K562 (cell line): ENCODE data around the gene TPX2. TPM values are rescaled to one million over a fixed set of nuclear protein-coding genes. Genes with fewer than 3 reads are reported as not detected.

Source experiments
- BACH1 ChIP-seq: fragments of 200-800 bp; sonication (Bioruptor generic); IDR thresholded peaks from 2 replicates; pipeline ENCODE4 v1.6.1; 2016; ENCODE audit warnings: missing genetic modification characterization, missing compliant biosample characterization
- CBFB ChIP-seq: sonication (generic); formaldehyde crosslinking; IDR thresholded peaks from 2 replicates; pipeline ENCODE4 v1.4.0; 2020; ENCODE audit warnings: mild to moderate bottlenecking, missing genetic modification reagents
- CBX2 ChIP-seq: fragments of 200-600 bp; sonication (generic); IDR thresholded peaks from one replicate; pipeline ENCODE4 v1.6.1; 2012; ENCODE audit warnings: mild to moderate bottlenecking, low read length, inconsistent platforms; ENCODE audit not compliant: insufficient read depth, poor library complexity, severe bottlenecking
- CCNT2 ChIP-seq: IDR thresholded peaks from 2 replicates; pipeline ENCODE4 v1.6.1; 2011; ENCODE audit warnings: borderline replicate concordance, low read depth, mild to moderate bottlenecking, moderate library complexity, mixed read lengths, low read length; ENCODE audit not compliant: insufficient read length; ENCODE audit errors: extremely low read depth
- HOXB6 ChIP-seq: fragments of 250-450 bp; sonication (Bioruptor Pico); IDR thresholded peaks from 2 replicates; pipeline ENCODE4 v1.5.1; 2022; ENCODE audit warnings: mild to moderate bottlenecking, borderline replicate concordance
- KLF16 ChIP-seq: IDR thresholded peaks from 2 replicates; pipeline ENCODE4 v1.6.1; 2016; ENCODE audit warnings: antibody characterized with exemption
- MCM5 ChIP-seq: fragments of 450-650 bp; IDR thresholded peaks from 2 replicates; pipeline ENCODE4 v1.6.1; 2016; ENCODE audit warnings: low read depth
- NONO ChIP-seq, 2 experiments: fragments of 200-400 bp in 1 of 2; fragments of 450-650 bp in 1 of 2; formaldehyde crosslinking in 1 of 2; IDR thresholded peaks; 2 replicates each; pipeline ENCODE4 v1.6.1; 2017; ENCODE audit warnings: low read depth in 2 of 2, mild to moderate bottlenecking in 2 of 2, moderate library complexity in 2 of 2, low read length in 1 of 2
- THRAP3 ChIP-seq: fragments of 450-650 bp; IDR thresholded peaks from 2 replicates; pipeline ENCODE4 v1.6.1; 2016; ENCODE audit warnings: mild to moderate bottlenecking, inconsistent platforms, borderline replicate concordance
- XRCC3 ChIP-seq: fragments of 450-650 bp; IDR thresholded peaks from 2 replicates; pipeline ENCODE4 v1.6.1; 2017; ENCODE audit warnings: mild to moderate bottlenecking, moderate library complexity
- ZFP30 ChIP-seq: fragments of 250-450 bp; sonication (Bioruptor Pico); IDR thresholded peaks from 2 replicates; pipeline ENCODE4 v1.8.0; 2022; ENCODE audit warnings: moderate library complexity, mild to moderate bottlenecking, inconsistent platforms, borderline replicate concordance
- ZNF239 ChIP-seq: fragments of 250-450 bp; sonication (Bioruptor Pico); IDR thresholded peaks from 2 replicates; pipeline ENCODE4 v1.4.0; 2020; ENCODE audit warnings: mild to moderate bottlenecking
- ZNF583 ChIP-seq: fragments of 250-450 bp; sonication (Bioruptor Pico); IDR thresholded peaks from 2 replicates; pipeline ENCODE4 v1.4.0; 2020
- ZNF695 ChIP-seq: fragments of 450-650 bp; formaldehyde crosslinking; IDR thresholded peaks from 2 replicates; pipeline ENCODE4 v1.4.0; 2020; ENCODE audit warnings: mild to moderate bottlenecking, moderate library complexity
- polyA plus RNA-seq, 8 experiments: library from polyadenylated mRNA; depleted of rRNA in 4 of 8; stranded (reverse) in 5 of 8; unstranded in 3 of 8; fragments of >200 nt; fragmentation: Nextera tagmentation in 2 of 8; fragmentation: Illumina TruSeq in 1 of 8; extraction: Ambion mirVana in 2 of 8; extraction: Trizol in 1 of 8; gene quantifications; 2 replicates each; pipeline versions ENCODE4 v1.2.1 to v1.2.3, GENCODE V29; 2011 to 2014; ENCODE audit warnings: inconsistent platforms in 1 of 8, missing spikeins in 1 of 8
- total RNA-seq, 7 experiments: library from RNA; depleted of rRNA in 6 of 7; stranded (reverse); fragments of >200 nt in 6 of 7; fragmentation: Illumina TruSeq in 2 of 7; extraction: Trizol in 2 of 7; gene quantifications; 2 replicates each; pipeline versions ENCODE4 v1.2.1 to v1.2.3, GENCODE V29; 2011 to 2021; ENCODE audit warnings: low replicate concordance in 1 of 7
- TF ChIP-seq, protein P1 (sequence below): fragments of 450-650 bp; IDR thresholded peaks from 2 replicates; pipeline ENCODE4 v1.6.1; 2014; ENCODE audit warnings: low read depth, mild to moderate bottlenecking, moderate library complexity, borderline replicate concordance
- TF ChIP-seq, protein P2 (sequence below), 3 experiments: IDR thresholded peaks in 2 of 3; conservative IDR thresholded peaks in 1 of 3; 2 replicates each; pipeline ENCODE4 v1.5.1; 2011 to 2012; ENCODE audit warnings: low read length in 3 of 3, mild to moderate bottlenecking in 3 of 3, control low read depth in 2 of 3, improper control_type of control experiment in 1 of 3, inconsistent platforms in 1 of 3, low read depth in 1 of 3, mixed read lengths in 1 of 3, moderate library complexity in 1 of 3; ENCODE audit not compliant: insufficient read depth in 2 of 3
- TF ChIP-seq, protein P3 (sequence below): IDR thresholded peaks from 3 replicates; pipeline ENCODE4 v1.6.1; 2011; ENCODE audit warnings: borderline replicate concordance, mild to moderate bottlenecking; ENCODE audit not compliant: insufficient read length, insufficient read depth
- TF ChIP-seq, protein P4 (sequence below): fragments of 450-650 bp; IDR thresholded peaks from 2 replicates; pipeline ENCODE4 v1.6.1; 2017; ENCODE audit warnings: antibody characterized with exemption, mild to moderate bottlenecking

TPX2 gene
- total and polyA plus RNA-seq, 9 of the 15 experiments (the other 6 are each of a cell fraction or from before 2014, with no cell fraction given): 48.0 to 241 (median 133) TPM

DNA sequence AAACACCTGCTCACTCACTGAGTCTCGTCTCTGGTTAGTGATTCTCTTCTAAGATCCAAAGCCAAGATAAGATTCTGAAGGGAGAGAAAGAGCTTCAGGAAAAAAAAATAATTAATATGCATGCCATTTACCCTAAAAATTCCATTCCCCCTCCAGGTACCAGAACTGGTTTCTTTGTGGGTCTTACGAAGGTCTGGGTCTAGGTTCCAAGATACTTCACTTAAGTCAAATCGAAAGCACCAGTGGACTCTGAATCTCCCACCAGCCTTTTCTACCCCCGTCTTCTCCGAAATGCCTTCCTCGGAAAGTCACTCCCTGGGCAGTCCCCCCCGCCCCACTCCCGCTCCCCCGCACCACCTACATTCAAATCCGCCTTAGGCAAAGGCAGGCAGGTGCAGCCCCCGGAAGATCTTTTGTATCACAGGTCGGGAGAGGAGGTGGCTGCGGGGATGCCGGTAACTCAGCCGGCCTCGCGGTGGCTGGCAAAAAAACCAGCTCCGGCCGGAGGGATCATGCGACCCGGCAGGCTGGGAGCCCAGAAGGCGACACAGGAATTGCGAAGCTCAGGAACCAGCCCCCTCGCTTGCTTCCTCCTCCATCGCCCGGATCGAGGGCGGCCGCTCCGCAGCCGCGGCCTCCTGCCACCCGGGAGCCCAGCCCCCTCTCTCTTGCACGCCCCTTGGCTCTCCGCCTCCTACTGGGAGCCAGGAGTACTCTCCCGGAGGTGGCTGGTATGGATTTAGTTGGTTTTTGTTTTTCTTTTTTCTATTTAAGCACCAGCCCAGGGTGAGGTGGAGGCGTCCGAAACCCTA is 16.6 kb upstream of the TPX2 start, which contains the start of gene BCL2L1 (continued):
- TF ChIP-seq, protein P1, sequence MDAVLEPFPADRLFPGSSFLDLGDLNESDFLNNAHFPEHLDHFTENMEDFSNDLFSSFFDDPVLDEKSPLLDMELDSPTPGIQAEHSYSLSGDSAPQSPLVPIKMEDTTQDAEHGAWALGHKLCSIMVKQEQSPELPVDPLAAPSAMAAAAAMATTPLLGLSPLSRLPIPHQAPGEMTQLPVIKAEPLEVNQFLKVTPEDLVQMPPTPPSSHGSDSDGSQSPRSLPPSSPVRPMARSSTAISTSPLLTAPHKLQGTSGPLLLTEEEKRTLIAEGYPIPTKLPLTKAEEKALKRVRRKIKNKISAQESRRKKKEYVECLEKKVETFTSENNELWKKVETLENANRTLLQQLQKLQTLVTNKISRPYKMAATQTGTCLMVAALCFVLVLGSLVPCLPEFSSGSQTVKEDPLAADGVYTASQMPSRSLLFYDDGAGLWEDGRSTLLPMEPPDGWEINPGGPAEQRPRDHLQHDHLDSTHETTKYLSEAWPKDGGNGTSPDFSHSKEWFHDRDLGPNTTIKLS: no peak
- TF ChIP-seq ZNF695 (no peak), CCNT2 (peak; percentile 40), KLF16 (0 out of 2 replicates have a peak, but pooled peaks have one; percentile 6), THRAP3 (no peak), NONO (IDR thresholded peaks at IDR 0.05; ENCODE audit: low read depth in 2 of 2, low read length in 1 of 2) (no peak), BACH1 (tag) (no peak), MCM5 (no peak), ZNF583 (CRISPR knock-in tag) (no peak), HOXB6 (no peak), XRCC3 (no peak), ZFP30 (no peak), ZNF239 (no peak), CBX2 (no peak), CBFB (no peak)
- TF ChIP-seq, protein P2, sequence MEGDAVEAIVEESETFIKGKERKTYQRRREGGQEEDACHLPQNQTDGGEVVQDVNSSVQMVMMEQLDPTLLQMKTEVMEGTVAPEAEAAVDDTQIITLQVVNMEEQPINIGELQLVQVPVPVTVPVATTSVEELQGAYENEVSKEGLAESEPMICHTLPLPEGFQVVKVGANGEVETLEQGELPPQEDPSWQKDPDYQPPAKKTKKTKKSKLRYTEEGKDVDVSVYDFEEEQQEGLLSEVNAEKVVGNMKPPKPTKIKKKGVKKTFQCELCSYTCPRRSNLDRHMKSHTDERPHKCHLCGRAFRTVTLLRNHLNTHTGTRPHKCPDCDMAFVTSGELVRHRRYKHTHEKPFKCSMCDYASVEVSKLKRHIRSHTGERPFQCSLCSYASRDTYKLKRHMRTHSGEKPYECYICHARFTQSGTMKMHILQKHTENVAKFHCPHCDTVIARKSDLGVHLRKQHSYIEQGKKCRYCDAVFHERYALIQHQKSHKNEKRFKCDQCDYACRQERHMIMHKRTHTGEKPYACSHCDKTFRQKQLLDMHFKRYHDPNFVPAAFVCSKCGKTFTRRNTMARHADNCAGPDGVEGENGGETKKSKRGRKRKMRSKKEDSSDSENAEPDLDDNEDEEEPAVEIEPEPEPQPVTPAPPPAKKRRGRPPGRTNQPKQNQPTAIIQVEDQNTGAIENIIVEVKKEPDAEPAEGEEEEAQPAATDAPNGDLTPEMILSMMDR (IDR thresholded peaks at IDR 0.05 in 2 of 3, conservative IDR thresholded peaks at IDR 0.05 in 1 of 3; ENCODE audit: insufficient read depth in 2 of 3, low read depth in 1 of 3, low read length in 3 of 3): peak; percentile 65 to 76 (median 72); a peak in 5 of 6 replicates
- TF ChIP-seq, protein P3, sequence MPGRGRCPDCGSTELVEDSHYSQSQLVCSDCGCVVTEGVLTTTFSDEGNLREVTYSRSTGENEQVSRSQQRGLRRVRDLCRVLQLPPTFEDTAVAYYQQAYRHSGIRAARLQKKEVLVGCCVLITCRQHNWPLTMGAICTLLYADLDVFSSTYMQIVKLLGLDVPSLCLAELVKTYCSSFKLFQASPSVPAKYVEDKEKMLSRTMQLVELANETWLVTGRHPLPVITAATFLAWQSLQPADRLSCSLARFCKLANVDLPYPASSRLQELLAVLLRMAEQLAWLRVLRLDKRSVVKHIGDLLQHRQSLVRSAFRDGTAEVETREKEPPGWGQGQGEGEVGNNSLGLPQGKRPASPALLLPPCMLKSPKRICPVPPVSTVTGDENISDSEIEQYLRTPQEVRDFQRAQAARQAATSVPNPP: no peak
- TF ChIP-seq, protein P4, sequence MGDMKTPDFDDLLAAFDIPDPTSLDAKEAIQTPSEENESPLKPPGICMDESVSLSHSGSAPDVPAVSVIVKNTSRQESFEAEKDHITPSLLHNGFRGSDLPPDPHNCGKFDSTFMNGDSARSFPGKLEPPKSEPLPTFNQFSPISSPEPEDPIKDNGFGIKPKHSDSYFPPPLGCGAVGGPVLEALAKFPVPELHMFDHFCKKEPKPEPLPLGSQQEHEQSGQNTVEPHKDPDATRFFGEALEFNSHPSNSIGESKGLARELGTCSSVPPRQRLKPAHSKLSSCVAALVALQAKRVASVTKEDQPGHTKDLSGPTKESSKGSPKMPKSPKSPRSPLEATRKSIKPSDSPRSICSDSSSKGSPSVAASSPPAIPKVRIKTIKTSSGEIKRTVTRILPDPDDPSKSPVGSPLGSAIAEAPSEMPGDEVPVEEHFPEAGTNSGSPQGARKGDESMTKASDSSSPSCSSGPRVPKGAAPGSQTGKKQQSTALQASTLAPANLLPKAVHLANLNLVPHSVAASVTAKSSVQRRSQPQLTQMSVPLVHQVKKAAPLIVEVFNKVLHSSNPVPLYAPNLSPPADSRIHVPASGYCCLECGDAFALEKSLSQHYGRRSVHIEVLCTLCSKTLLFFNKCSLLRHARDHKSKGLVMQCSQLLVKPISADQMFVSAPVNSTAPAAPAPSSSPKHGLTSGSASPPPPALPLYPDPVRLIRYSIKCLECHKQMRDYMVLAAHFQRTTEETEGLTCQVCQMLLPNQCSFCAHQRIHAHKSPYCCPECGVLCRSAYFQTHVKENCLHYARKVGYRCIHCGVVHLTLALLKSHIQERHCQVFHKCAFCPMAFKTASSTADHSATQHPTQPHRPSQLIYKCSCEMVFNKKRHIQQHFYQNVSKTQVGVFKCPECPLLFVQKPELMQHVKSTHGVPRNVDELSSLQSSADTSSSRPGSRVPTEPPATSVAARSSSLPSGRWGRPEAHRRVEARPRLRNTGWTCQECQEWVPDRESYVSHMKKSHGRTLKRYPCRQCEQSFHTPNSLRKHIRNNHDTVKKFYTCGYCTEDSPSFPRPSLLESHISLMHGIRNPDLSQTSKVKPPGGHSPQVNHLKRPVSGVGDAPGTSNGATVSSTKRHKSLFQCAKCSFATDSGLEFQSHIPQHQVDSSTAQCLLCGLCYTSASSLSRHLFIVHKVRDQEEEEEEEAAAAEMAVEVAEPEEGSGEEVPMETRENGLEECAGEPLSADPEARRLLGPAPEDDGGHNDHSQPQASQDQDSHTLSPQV: 0 out of 2 replicates have a peak, but pooled peaks have one; percentile 60
